Measurements from ENCODE around the gene GNAQ. TPM values are rescaled to one million over a fixed set of nuclear protein-coding genes. Genes with fewer than 3 reads are reported as not detected.

The GNAQ gene
- polyA plus RNA-seq, 1 donor (not counting 4 experiments of a cell fraction or from before 2014, with no cell fraction given) = 64.3 TPM

DNA sequence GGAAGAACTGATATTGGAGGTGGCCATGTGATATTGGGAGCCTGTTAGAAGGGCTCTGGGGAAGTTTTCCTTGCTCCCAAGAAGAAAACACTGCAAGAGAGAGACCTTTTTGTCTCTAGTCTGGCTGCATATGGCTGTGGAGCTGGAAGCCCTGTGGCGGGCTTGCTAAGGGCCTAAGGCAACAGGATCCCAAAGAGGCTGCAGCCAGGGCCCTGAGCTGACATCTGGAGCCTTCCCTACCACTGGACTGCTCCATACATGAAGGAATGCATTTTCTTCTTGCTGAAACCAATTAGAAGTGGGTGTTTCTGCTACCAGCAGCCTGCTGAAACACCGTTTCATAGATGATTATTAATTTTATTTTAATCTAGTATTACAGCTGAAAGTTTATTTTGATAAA, 42.2 kb downstream of the GNAQ start:
- H3K27ac ChIP-seq (ENCODE audit: control insufficient read depth, insufficient read depth, low read length) = no peak overlapping the region
- H2AFZ ChIP-seq (ENCODE audit: control insufficient read depth, low read length) = no peak overlapping the region
- no peaks in the 10 kb centered on the region for H3K4me1 ChIP-seq (ENCODE audit: control insufficient read depth, extremely low read depth, insufficient read depth, low read length)
- H3K4me3 ChIP-seq (ENCODE audit: control insufficient read depth in 2 of 3, extremely low read depth in 1 of 3, insufficient read depth in 2 of 3, low read depth in 1 of 3, low read length in 3 of 3) = no peak overlapping the region
- H3K27me3 ChIP-seq (ENCODE audit: control insufficient read depth, extremely low read depth, insufficient read depth, low read length) = no peaks in the 10 kb centered on the region
- H3K9me3 ChIP-seq (ENCODE audit: control insufficient read depth, low read depth, low read length) = no peaks in the 10 kb centered on the region
- peaks cover 4% of the 10 kb centered on the region in 2 experiments for H3K36me3 ChIP-seq (ENCODE audit: control insufficient read depth in 2 of 2, extremely low read depth in 1 of 2, insufficient read depth in 2 of 2, low read length in 2 of 2)
- FAIRE-seq (no peak), DNase-seq (ENCODE audit: low read depth, low spot score) (no peak)
- no peak overlapping the region for H3K4me2 ChIP-seq (ENCODE audit: control insufficient read depth, extremely low read depth, insufficient read depth, low read depth, low read length)
- H3K9ac ChIP-seq (ENCODE audit: control insufficient read depth, extremely low read depth, insufficient read depth, low read length) = no peak overlapping the region
- dilution Hi-C loops (cut with MboI; ENCODE audit: extremely low pct_ligation_motif_present, low sequenced_read_pairs) = no loop called here
- peaks cover 65% of the 10 kb centered on the region for H3K79me2 ChIP-seq (ENCODE audit: control insufficient read depth, insufficient read depth, low read length)
- no peaks in the 10 kb centered on the region for H3K9me1 ChIP-seq (ENCODE audit: control insufficient read depth, extremely low read depth, insufficient read depth, low read length)
- no peaks in the 10 kb centered on the region for H4K20me1 ChIP-seq (ENCODE audit: control insufficient read depth, extremely low read depth, insufficient read depth, low read length)
- TF ChIP-seq EZH2 (IDR thresholded peaks at IDR 0.05; ENCODE audit: low read length) = no peak
- no peak for TF ChIP-seq CTCF (optimal IDR thresholded peaks at IDR 0.05 in 1 of 3, IDR thresholded peaks at IDR 0.05 in 1 of 3, conservative IDR thresholded peaks at IDR 0.05 in 1 of 3; ENCODE audit: extremely low read depth in 1 of 3, insufficient read depth in 2 of 3, low read length in 3 of 3)

GRCh38 chr9:77988630-77989029, 43.0 kb downstream of the GNAQ start:
- no peak overlapping the region for H3K9ac ChIP-seq (ENCODE audit: control insufficient read depth, extremely low read depth, insufficient read depth, low read length)
- FAIRE-seq = no peak
- no peaks in the 10 kb centered on the region for H3K9me1 ChIP-seq (ENCODE audit: control insufficient read depth, extremely low read depth, insufficient read depth, low read length)
- no peak overlapping the region for H3K4me3 ChIP-seq (ENCODE audit: control insufficient read depth in 2 of 3, extremely low read depth in 1 of 3, insufficient read depth in 2 of 3, low read depth in 1 of 3, low read length in 3 of 3)
- H3K4me1 ChIP-seq (ENCODE audit: control insufficient read depth, extremely low read depth, insufficient read depth, low read length) = no peaks in the 10 kb centered on the region
- H3K79me2 ChIP-seq (ENCODE audit: control insufficient read depth, insufficient read depth, low read length) = peaks cover 62% of the 10 kb centered on the region
- dilution Hi-C loops (cut with MboI; ENCODE audit: extremely low pct_ligation_motif_present, low sequenced_read_pairs) = no loop called here
- no peaks in the 10 kb centered on the region for H3K9me3 ChIP-seq (ENCODE audit: control insufficient read depth, low read depth, low read length)
- TF ChIP-seq EZH2 (IDR thresholded peaks at IDR 0.05; ENCODE audit: low read length) = no peak
- TF ChIP-seq CTCF (optimal IDR thresholded peaks at IDR 0.05 in 1 of 3, IDR thresholded peaks at IDR 0.05 in 1 of 3, conservative IDR thresholded peaks at IDR 0.05 in 1 of 3; ENCODE audit: extremely low read depth in 1 of 3, insufficient read depth in 2 of 3, low read length in 3 of 3) = no peak
- no peak overlapping the region for H2AFZ ChIP-seq (ENCODE audit: control insufficient read depth, low read length)
- H3K36me3 ChIP-seq (ENCODE audit: control insufficient read depth in 2 of 2, extremely low read depth in 1 of 2, insufficient read depth in 2 of 2, low read length in 2 of 2) = peaks cover 4% of the 10 kb centered on the region in 2 experiments
- no peak overlapping the region for H3K27ac ChIP-seq (ENCODE audit: control insufficient read depth, insufficient read depth, low read length)
- DNase-seq (ENCODE audit: low read depth, low spot score) = no peak
- no peaks in the 10 kb centered on the region for H3K27me3 ChIP-seq (ENCODE audit: control insufficient read depth, extremely low read depth, insufficient read depth, low read length)
- H4K20me1 ChIP-seq (ENCODE audit: control insufficient read depth, extremely low read depth, insufficient read depth, low read length) = no peaks in the 10 kb centered on the region
- H3K4me2 ChIP-seq (ENCODE audit: control insufficient read depth, extremely low read depth, insufficient read depth, low read depth, low read length) = no peak overlapping the region

Measured in keratinocyte (primary cell).